Measurements from ENCODE around the gene CKB.

CKB gene

DNA sequence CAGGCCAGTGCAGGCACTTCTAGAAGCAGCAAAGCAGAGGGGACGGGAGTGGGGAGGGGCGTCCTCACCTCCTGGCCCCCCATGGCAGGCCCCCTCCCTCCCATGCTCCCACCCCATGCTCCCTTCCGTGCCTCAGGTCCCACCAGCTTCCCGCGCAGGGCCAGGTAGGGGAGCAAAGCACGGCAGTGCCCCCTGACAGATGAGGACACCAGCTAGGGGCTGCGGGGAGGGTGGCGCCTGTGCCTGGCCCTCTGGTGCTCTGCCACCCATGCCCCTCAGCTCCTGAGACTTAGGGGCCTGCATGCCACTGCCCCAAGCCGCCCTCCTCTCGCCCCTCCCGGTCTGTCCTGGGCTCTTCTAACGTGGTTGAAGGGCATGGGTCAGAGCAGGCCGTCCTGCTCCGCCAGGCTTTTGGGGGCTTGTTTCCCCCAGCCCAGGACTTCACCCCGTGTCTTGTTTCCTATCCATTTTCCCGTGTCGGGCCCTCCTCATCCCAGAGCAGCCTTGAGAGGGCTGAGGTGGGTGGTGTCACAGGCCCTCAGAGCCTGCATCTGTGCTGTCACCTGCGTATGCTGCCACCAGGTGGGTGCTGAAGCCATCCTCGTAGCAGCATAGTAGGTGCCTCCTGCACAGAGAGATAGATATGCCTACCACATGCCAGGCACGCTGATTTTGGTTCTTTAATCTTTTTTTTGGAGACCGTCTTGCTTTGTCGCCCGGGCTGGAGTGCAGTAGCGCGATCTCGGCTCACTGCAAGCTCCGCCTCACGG, 16.6 kb upstream of the CKB start:
- Histone ChIP-seq H3K9me3 (ENCODE audit: insufficient read depth, low read depth, low read length) (no peaks in the 10 kb centered on the region), H3K79me2 (ENCODE audit: insufficient read depth, low read length) (no peaks in the 10 kb centered on the region), H3K4me1 (ENCODE audit: insufficient read depth, low read length, poor library complexity, severe bottlenecking) (no peaks in the 10 kb centered on the region), H3K36me3 (ENCODE audit: insufficient read depth, low read length) (no peaks in the 10 kb centered on the region), H4K20me1 (ENCODE audit: insufficient read depth, low read length, poor library complexity, severe bottlenecking) (no peaks in the 10 kb centered on the region), H3K27me3 (ENCODE audit: insufficient read depth, low read length, poor library complexity, severe bottlenecking) (no peaks in the 10 kb centered on the region), H3K4me2 (ENCODE audit: low read depth, low read length, poor library complexity, severe bottlenecking) (no peak overlapping the region), H3K9me2 (replicated peaks; ENCODE audit: low read depth, low read length) (no peaks in the 10 kb centered on the region), H3K9ac (ENCODE audit: low read depth, low read length, poor library complexity, severe bottlenecking) (no peak overlapping the region), H3F3A (ENCODE audit: low read depth) (no peaks in the 10 kb centered on the region), H2AFZ (ENCODE audit: low read length) (no peak overlapping the region), H3K4me3 (ENCODE audit: low read length, poor library complexity, severe bottlenecking) (no peak overlapping the region)
- TF ChIP-seq CTCF (conservative IDR thresholded peaks at IDR 0.05; ENCODE audit: low read length), result no peak
- TF ChIP-seq EZH2phosphoT487 (IDR thresholded peaks at IDR 0.05; ENCODE audit: borderline replicate concordance), result no peak

- no peak overlapping the region for H2AFZ ChIP-seq (ENCODE audit: low read length)
- no peaks in the 10 kb centered on the region for H3K79me2 ChIP-seq (ENCODE audit: insufficient read depth, low read length)
- no peaks in the 10 kb centered on the region for H3F3A ChIP-seq (ENCODE audit: low read depth)
- no peaks in the 10 kb centered on the region for H3K4me1 ChIP-seq (ENCODE audit: insufficient read depth, low read length, poor library complexity, severe bottlenecking)
- no peak overlapping the region for H3K9ac ChIP-seq (ENCODE audit: low read depth, low read length, poor library complexity, severe bottlenecking)
- TF ChIP-seq CTCF (conservative IDR thresholded peaks at IDR 0.05; ENCODE audit: low read length), result no peak
- no peak for TF ChIP-seq EZH2phosphoT487 (IDR thresholded peaks at IDR 0.05; ENCODE audit: borderline replicate concordance)
- H3K36me3 ChIP-seq (ENCODE audit: insufficient read depth, low read length), result no peaks in the 10 kb centered on the region
- no peak overlapping the region for H3K4me3 ChIP-seq (ENCODE audit: low read length, poor library complexity, severe bottlenecking)
- H4K20me1 ChIP-seq (ENCODE audit: insufficient read depth, low read length, poor library complexity, severe bottlenecking), result no peaks in the 10 kb centered on the region
- no peaks in the 10 kb centered on the region for H3K27me3 ChIP-seq (ENCODE audit: insufficient read depth, low read length, poor library complexity, severe bottlenecking)
- no peaks in the 10 kb centered on the region for H3K9me2 ChIP-seq (replicated peaks; ENCODE audit: low read depth, low read length)
- H3K9me3 ChIP-seq (ENCODE audit: insufficient read depth, low read depth, low read length), result no peaks in the 10 kb centered on the region
- no peak overlapping the region for H3K4me2 ChIP-seq (ENCODE audit: low read depth, low read length, poor library complexity, severe bottlenecking)
Observed at GRCh38 chr14:103538291-103539055, 15.8 kb upstream of the CKB start.

DNA sequence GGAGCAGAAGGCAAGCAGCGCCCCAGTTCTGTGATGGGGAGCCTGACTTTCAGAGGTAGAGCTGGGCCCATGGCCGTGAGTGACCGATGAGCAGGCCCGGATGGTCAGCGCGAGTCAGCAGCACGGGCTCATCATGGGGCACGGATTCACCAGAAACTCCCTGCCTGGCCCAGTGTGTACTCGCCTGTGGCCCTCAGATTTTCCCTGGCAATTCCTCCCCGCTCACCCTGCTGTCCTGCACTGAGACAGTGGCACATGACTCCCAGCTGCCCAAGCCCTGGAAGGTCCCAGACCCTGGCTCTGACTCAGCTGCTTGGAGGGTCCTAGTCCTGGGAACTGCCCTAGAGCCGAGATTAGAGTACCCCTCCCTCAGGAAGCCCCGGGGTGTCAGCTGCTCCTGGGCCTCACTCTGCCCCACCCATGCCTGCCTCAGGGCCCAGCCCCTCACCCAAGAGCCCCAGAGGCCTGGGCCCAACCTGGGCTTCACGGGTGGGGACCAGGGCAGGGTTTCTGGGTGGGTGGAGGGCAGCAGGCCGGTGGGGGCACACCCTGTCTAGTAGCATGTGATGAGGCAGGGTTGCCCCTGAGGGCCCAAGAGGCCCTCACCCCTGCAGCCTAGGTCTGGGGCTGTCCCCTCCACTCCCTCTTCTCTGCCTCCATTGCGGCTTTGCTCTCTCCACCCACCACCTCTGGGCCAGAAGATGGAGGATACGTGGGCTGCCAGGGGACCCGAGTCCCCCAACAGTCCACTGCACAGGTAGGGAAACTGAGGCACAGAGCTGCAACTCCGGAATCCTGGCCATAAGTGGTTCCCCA, 14.8 kb upstream of the CKB start:
- Histone ChIP-seq H3K36me3 (ENCODE audit: insufficient read depth, low read length) (no peaks in the 10 kb centered on the region), H3K4me3 (ENCODE audit: low read length, poor library complexity, severe bottlenecking) (no peak overlapping the region), H3K9me3 (ENCODE audit: insufficient read depth, low read depth, low read length) (no peaks in the 10 kb centered on the region), H3K9me2 (replicated peaks; ENCODE audit: low read depth, low read length) (no peaks in the 10 kb centered on the region), H3K79me2 (ENCODE audit: insufficient read depth, low read length) (no peaks in the 10 kb centered on the region), H3F3A (ENCODE audit: low read depth) (no peaks in the 10 kb centered on the region), H4K20me1 (ENCODE audit: insufficient read depth, low read length, poor library complexity, severe bottlenecking) (no peaks in the 10 kb centered on the region), H2AFZ (ENCODE audit: low read length) (no peak overlapping the region), H3K9ac (ENCODE audit: low read depth, low read length, poor library complexity, severe bottlenecking) (no peak overlapping the region), H3K27me3 (ENCODE audit: insufficient read depth, low read length, poor library complexity, severe bottlenecking) (no peaks in the 10 kb centered on the region), H3K4me2 (ENCODE audit: low read depth, low read length, poor library complexity, severe bottlenecking) (no peak overlapping the region), H3K4me1 (ENCODE audit: insufficient read depth, low read length, poor library complexity, severe bottlenecking) (no peaks in the 10 kb centered on the region)
- TF ChIP-seq CTCF (conservative IDR thresholded peaks at IDR 0.05; ENCODE audit: low read length), result no peak
- TF ChIP-seq EZH2phosphoT487 (IDR thresholded peaks at IDR 0.05; ENCODE audit: borderline replicate concordance), result no peak

Measured in Loucy (cell line).